ENCODE data around the gene PSMB5.

Gene PSMB5

GRCh38 chr14:22995889-22996625 lies 38.6 kb downstream of the PSMB5 start:
- no peak for DNase-seq (ENCODE audit: low read depth in 2 of 3, low spot score in 1 of 3)

GRCh38 chr14:22994762-22995275 lies 39.9 kb downstream of the PSMB5 start:
- DNase-seq (ENCODE audit: low read depth in 2 of 3, low spot score in 1 of 3), result no peak

- no peak for DNase-seq (ENCODE audit: low read depth in 2 of 3, low spot score in 1 of 3)
Observed at GRCh38 chr14:22993517-22993916, 41.2 kb downstream of the PSMB5 start.

- no peak for DNase-seq (ENCODE audit: low read depth in 2 of 3, low spot score in 1 of 3)
Observed at GRCh38 chr14:22991852-22992251, 42.8 kb downstream of the PSMB5 start.

- DNase-seq (ENCODE audit: low read depth in 2 of 3, low spot score in 1 of 3), result no peak
Observed at GRCh38 chr14:22987291-22987690, 47.4 kb downstream of the PSMB5 start.

GRCh38 chr14:22986508-22987054 lies 48.1 kb downstream of the PSMB5 start:
- peak; percentile 82 to 95 (median 82) for DNase-seq (ENCODE audit: low read depth in 2 of 3, low spot score in 1 of 3)

- no peak for DNase-seq (ENCODE audit: low read depth in 2 of 3, low spot score in 1 of 3)
Observed at GRCh38 chr14:22985894-22986507, 48.7 kb downstream of the PSMB5 start.

- no peak for DNase-seq (ENCODE audit: low read depth in 2 of 3, low spot score in 1 of 3)
Observed at GRCh38 chr14:22984959-22985658, 49.6 kb downstream of the PSMB5 start.

- peak; percentile 61 to 77 (median 62) for DNase-seq (ENCODE audit: low read depth in 2 of 3, low spot score in 1 of 3)
Observed at GRCh38 chr14:22982477-22983245, 52.0 kb downstream of the PSMB5 start, which contains the start of gene AJUBA. AJUBA (minus strand) TSS chr14:22982551; CDS start chr14:22982266, 285 bp downstream.

GRCh38 chr14:22981876-22982476 lies 52.7 kb downstream of the PSMB5 start:
- no peak for DNase-seq (ENCODE audit: low read depth in 2 of 3, low spot score in 1 of 3)

- no peak for DNase-seq (ENCODE audit: low read depth in 2 of 3, low spot score in 1 of 3)
Observed at GRCh38 chr14:22981090-22981875, 53.4 kb downstream of the PSMB5 start.

- no peak for DNase-seq (ENCODE audit: low read depth in 2 of 3, low spot score in 1 of 3)
Observed at GRCh38 chr14:22980672-22981089, 54.0 kb downstream of the PSMB5 start.

- no peak for DNase-seq (ENCODE audit: low read depth in 2 of 3, low spot score in 1 of 3)
Observed at GRCh38 chr14:22979748-22980392, 54.8 kb downstream of the PSMB5 start.

GRCh38 chr14:22978981-22979671 lies 55.6 kb downstream of the PSMB5 start:
- no peak for DNase-seq (ENCODE audit: low read depth in 2 of 3, low spot score in 1 of 3)

- no peak for DNase-seq (ENCODE audit: low read depth in 2 of 3, low spot score in 1 of 3)
Observed at GRCh38 chr14:22978487-22978837, 56.2 kb downstream of the PSMB5 start.

- DNase-seq (ENCODE audit: low read depth in 2 of 3, low spot score in 1 of 3), result no peak
Observed at GRCh38 chr14:22977684-22978486, 56.8 kb downstream of the PSMB5 start.

- DNase-seq (ENCODE audit: low read depth in 2 of 3, low spot score in 1 of 3), result no peak
Observed at GRCh38 chr14:22977434-22977683, 57.3 kb downstream of the PSMB5 start.

Measured in stimulated activated CD4-positive, alpha-beta T cell treated with anti-CD3 and anti-CD28 coated beads, Interleukin-12 subunit alpha, Interleukin-12 subunit beta, amount 100 ng/mL, for 48 hours (primary cell).